ENCODE data around the gene CMIP.

- TF ChIP-seq GATA3 (IDR thresholded peaks at IDR 0.05; ENCODE audit: low read depth, low read length) (no peak), GATA2 (IDR thresholded peaks at IDR 0.05; ENCODE audit: low read depth, low read length) (no peak)
Measured at GRCh38 chr16:81564421-81564911, 119.9 kb downstream of the CMIP start.

All from SH-SY5Y (cell line).